Measurements from ENCODE around the gene PCDHA9. TPM values are rescaled to one million over a fixed set of nuclear protein-coding genes. Genes with fewer than 3 reads are reported as not detected.
"Not testable (repeated sequence)": the region's sequence is repeated elsewhere in the genome, so short reads cannot be mapped to it uniquely, and the experiment has no call there.

The PCDHA9 gene
- total RNA-seq, 4 donors from 2014 or later = 0.13 to 0.47 (median 0.23) TPM; not detected in 1

GRCh38 chr5:140868721-140869554, 20.8 kb downstream of the PCDHA9 start, which contains the start of gene PCDHA11:
Gene PCDHA11, plus strand, starts transcription at chr5:140868957. Its CDS starts 147 bp downstream, at chr5:140869104.
- Histone ChIP-seq H3K36me3 (no peaks in the 10 kb centered on the region), H3K27ac (no peak within 1 kb of the TSS), H3K4me1 (no peaks in the 10 kb centered on the region), H3K4me3 (peak within 1 kb of the TSS; percentile 12 to 18), H3K9me3 (peaks cover 0 to 53% (median 0%) of the 10 kb centered on the region in 3 donors), H3K27me3 (peaks cover 61% of the 10 kb centered on the region)
- WGBS, 2 donors (ENCODE audit: low coverage in 1 of 2) = 16 to 22% methylated on average over 15 to 18 of the region's 41 CpGs
- TF ChIP-seq CTCF (IDR thresholded peaks at IDR 0.05) (peak in 1 of 4 experiments; percentile 42), POLR2AphosphoS5 (IDR thresholded peaks at IDR 0.05) (no peak), POLR2A (IDR thresholded peaks at IDR 0.05) (no peak), EP300 (IDR thresholded peaks at IDR 0.05) (no peak)
- no peak for ATAC-seq

- no peak overlapping the region for H3K27ac ChIP-seq
- peaks cover 0 to 48% (median 0%) of the 10 kb centered on the region in 3 donors for H3K9me3 ChIP-seq
- no peaks in the 10 kb centered on the region for H3K36me3 ChIP-seq
- no peak for ATAC-seq
- no peak overlapping the region for H3K4me3 ChIP-seq
- WGBS, 2 donors (ENCODE audit: low coverage in 1 of 2) = 56% methylated on average over 5 of the region's 5 CpGs; no CpG with 5 or more reads in 1 of the 2 donors
- TF ChIP-seq EP300 (IDR thresholded peaks at IDR 0.05) = no peak
- TF ChIP-seq CTCF (IDR thresholded peaks at IDR 0.05) = peak in 1 of 4 experiments; percentile 43
- H3K27me3 ChIP-seq = peaks cover 63% of the 10 kb centered on the region
- H3K4me1 ChIP-seq = no peaks in the 10 kb centered on the region
These were observed 21.3 kb downstream of the PCDHA9 start for GRCh38 chr5:140869555-140869886.

- H3K27ac ChIP-seq = no peak overlapping the region
- H3K27me3 ChIP-seq = peaks cover 73% of the 10 kb centered on the region
- ATAC-seq = no peak
- H3K4me3 ChIP-seq = no peak overlapping the region
- peaks cover 0 to 50% (median 0%) of the 10 kb centered on the region in 3 donors for H3K9me3 ChIP-seq
- no peaks in the 10 kb centered on the region for H3K36me3 ChIP-seq
- 10 to 33% methylated on average over 1 to 2 of the region's 114 CpGs for WGBS, 2 donors (ENCODE audit: low coverage in 1 of 2)
- no peaks in the 10 kb centered on the region for H3K4me1 ChIP-seq
- no peak for TF ChIP-seq CTCF (IDR thresholded peaks at IDR 0.05)
- TF ChIP-seq POLR2AphosphoS5 (IDR thresholded peaks at IDR 0.05) = no peak
- no peak for TF ChIP-seq POLR2A (IDR thresholded peaks at IDR 0.05)
- no peak for TF ChIP-seq EP300 (IDR thresholded peaks at IDR 0.05)
These were observed 22.3 kb downstream of the PCDHA9 start for GRCh38 chr5:140870221-140871201.

GRCh38 chr5:140875085-140876065, 27.2 kb downstream of the PCDHA9 start, which contains the start of gene PCDHA12:
Gene PCDHA12, plus strand, starts transcription at chr5:140875308. Its CDS starts 165 bp downstream, at chr5:140875473.
- Histone ChIP-seq H3K9me3 (peaks cover 0 to 53% (median 0%) of the 10 kb centered on the region in 3 donors), H3K27ac (no peak within 1 kb of the TSS), H3K4me3 (peak within 1 kb of the TSS; percentile 6 to 25), H3K36me3 (no peaks in the 10 kb centered on the region), H3K27me3 (peaks cover 82% of the 10 kb centered on the region), H3K4me1 (no peaks in the 10 kb centered on the region)
- no peak for ATAC-seq
- TF ChIP-seq EP300 (IDR thresholded peaks at IDR 0.05) = no peak
- TF ChIP-seq POLR2A (IDR thresholded peaks at IDR 0.05) = no peak
- peak in 1 of 4 experiments; percentile 37 for TF ChIP-seq CTCF (IDR thresholded peaks at IDR 0.05)
- TF ChIP-seq POLR2AphosphoS5 (IDR thresholded peaks at IDR 0.05) = no peak
- WGBS, 2 donors (ENCODE audit: low coverage in 1 of 2) = 13 to 28% methylated on average over 13 to 24 of the region's 47 CpGs

- not testable (repeated sequence) for H3K4me1 ChIP-seq, H3K4me3 ChIP-seq, H3K36me3 ChIP-seq, H3K27ac ChIP-seq, ATAC-seq
- H3K9me3 ChIP-seq = peaks cover 0 to 43% (median 0%) of the 10 kb centered on the region in 3 donors
- H3K27me3 ChIP-seq = peaks cover 70% of the 10 kb centered on the region
- 22 to 45% methylated on average over 4 to 13 of the region's 80 CpGs for WGBS, 2 donors (ENCODE audit: low coverage in 1 of 2)
These were observed 28.5 kb downstream of the PCDHA9 start for GRCh38 chr5:140876541-140877261.

Measured in gastroesophageal sphincter (tissue), 4 donors.